Endodermal cell (in vitro differentiated cells): ENCODE measurements around the gene CCDC167. TPM values are rescaled to one million over a fixed set of nuclear protein-coding genes. Genes with fewer than 3 reads are reported as not detected.
A peak's percentile ranks its signal among the peaks of the same experiment; 100 is the strongest.

Source experiments
- DNase-seq: peaks from one replicate; pipeline ENCODE4 v3.0.0-alpha.2; 2017
- H3K27ac ChIP-seq: 2 replicates; pipeline ENCODE4 v1.5.1; 2013; ENCODE audit warnings: mild to moderate bottlenecking, low read depth, low read length, moderate library complexity
- H3K27me3 ChIP-seq: 2 replicates; pipeline ENCODE4 v1.6.1; 2013; ENCODE audit warnings: mild to moderate bottlenecking, low read length, moderate library complexity; ENCODE audit not compliant: insufficient read depth, control insufficient read depth, poor library complexity, severe bottlenecking
- H3K36me3 ChIP-seq: 2 replicates; pipeline ENCODE4 v1.7.0; 2013; ENCODE audit warnings: mild to moderate bottlenecking, low read length, moderate library complexity; ENCODE audit not compliant: control insufficient read depth, insufficient read depth
- H3K4me1 ChIP-seq: one replicate; pipeline ENCODE4 v1.7.0; 2013; ENCODE audit warnings: low read length; ENCODE audit not compliant: control insufficient read depth, insufficient read depth
- H3K4me3 ChIP-seq: 2 replicates; pipeline ENCODE4 v1.5.1; 2013; ENCODE audit warnings: mild to moderate bottlenecking, low read length, moderate library complexity
- H3K9ac ChIP-seq: 2 replicates; pipeline ENCODE4 v1.6.1; 2013; ENCODE audit warnings: mild to moderate bottlenecking, low read length, moderate library complexity; ENCODE audit not compliant: poor library complexity, severe bottlenecking; ENCODE audit errors: extremely low read depth
- H3K9me3 ChIP-seq: 2 replicates; pipeline ENCODE4 v1.6.1; 2013; ENCODE audit warnings: mild to moderate bottlenecking, low read length, moderate library complexity; ENCODE audit not compliant: control insufficient read depth
- H3K27ac Mint-ChIP-seq: 2 replicates; pipeline ENCODE4 v1.8.0; 2020; ENCODE audit warnings: mixed read lengths
- H3K27me3 Mint-ChIP-seq: 2 replicates; pipeline ENCODE4 v1.8.0; 2021; ENCODE audit warnings: mild to moderate bottlenecking, mixed read lengths; ENCODE audit not compliant: insufficient read depth
- H3K36me3 Mint-ChIP-seq: 2 replicates; pipeline ENCODE4 v1.8.0; 2020; ENCODE audit warnings: low read depth, mixed read lengths
- H3K4me1 Mint-ChIP-seq: 2 replicates; pipeline ENCODE4 v1.8.0; 2020; ENCODE audit warnings: mixed read lengths
- H3K4me3 Mint-ChIP-seq: 2 replicates; pipeline ENCODE4 v1.8.0; 2020; ENCODE audit warnings: mild to moderate bottlenecking, moderate library complexity, mixed read lengths
- H3K9me3 Mint-ChIP-seq: 2 replicates; pipeline ENCODE4 v1.8.0; 2020; ENCODE audit warnings: mild to moderate bottlenecking, mixed read lengths
- CTCF ChIP-seq: fragments of 200-600 bp; sonication (generic); conservative IDR thresholded peaks from 2 replicates; pipeline ENCODE4 v1.5.0; 2021; ENCODE audit warnings: antibody characterized with exemption, mild to moderate bottlenecking
- WGBS, 2 experiments: methylation state at CpG; one replicate each; pipeline versions ENCODE4 v1.1.5 to v1.1.7; 2013; ENCODE audit warnings: missing lambda C conversion rate in 2 of 2, mixed read lengths in 1 of 2; ENCODE audit not compliant: insufficient coverage in 1 of 2, insufficient read length in 1 of 2; 5-methylcytosine and 5-hydroxymethylcytosine counted together
- total RNA-seq, 2 donors: library from RNA; stranded (reverse); fragmentation: NEBNext Ultra II Directional in 1 of 2; extraction: Animal tissue kit (Norgen Biotek cat#: 25700) in 1 of 2; gene quantifications; 2 replicates in 1 of 2; 3 replicates in 1 of 2; pipeline ENCODE4 v1.2.1, GENCODE V29; 2021

Gene CCDC167
- total RNA-seq, 2 donors from 2014 or later = 60.4 to 66.1 TPM

- Histone ChIP-seq H3K4me3 (no peak overlapping the region), H3K36me3 (peaks cover 42% of the 10 kb centered on the region), H3K27me3 (no peaks in the 10 kb centered on the region), H3K4me1 (peaks cover 25% of the 10 kb centered on the region), H3K9ac (no peak overlapping the region), H3K9me3 (no peaks in the 10 kb centered on the region), H3K27ac (peak overlapping the region; percentile 8)
- peak; percentile 41 for DNase-seq
- H3K9me3 Mint-ChIP-seq = peaks cover 2% of the 10 kb centered on the region
- H3K4me1 Mint-ChIP-seq = peaks cover 35% of the 10 kb centered on the region
- WGBS, 2 experiments = 93 to 97% methylated on average over 7 to 11 of the region's 11 CpGs
- TF ChIP-seq CTCF = no peak
- H3K4me3 Mint-ChIP-seq = no peak overlapping the region
- peaks cover 43% of the 10 kb centered on the region for H3K36me3 Mint-ChIP-seq
- H3K27me3 Mint-ChIP-seq = no peaks in the 10 kb centered on the region
- H3K27ac Mint-ChIP-seq = no peak overlapping the region
Measured at GRCh38 chr6:37483252-37483901, 16.3 kb downstream of the CCDC167 start.

GRCh38 chr6:37482606-37483251 lies 17.0 kb downstream of the CCDC167 start:
- H3K4me3 ChIP-seq = no peak overlapping the region
- H3K27ac ChIP-seq = peak overlapping the region; percentile 8
- no peak for TF ChIP-seq CTCF
- 89 to 94% methylated on average over 9 to 10 of the region's 10 CpGs for WGBS, 2 experiments
- H3K4me3 Mint-ChIP-seq = no peak overlapping the region
- H3K27ac Mint-ChIP-seq = peak overlapping the region; percentile 58
- H3K9ac ChIP-seq = no peak overlapping the region
- peaks cover 29% of the 10 kb centered on the region for H3K4me1 Mint-ChIP-seq
- H3K36me3 Mint-ChIP-seq = peaks cover 44% of the 10 kb centered on the region
- peak; percentile 32 for DNase-seq
- peaks cover 42% of the 10 kb centered on the region for H3K36me3 ChIP-seq
- peaks cover 25% of the 10 kb centered on the region for H3K4me1 ChIP-seq
- no peaks in the 10 kb centered on the region for H3K9me3 Mint-ChIP-seq
- no peaks in the 10 kb centered on the region for H3K9me3 ChIP-seq
- H3K27me3 ChIP-seq = no peaks in the 10 kb centered on the region
- H3K27me3 Mint-ChIP-seq = no peaks in the 10 kb centered on the region

- no peak overlapping the region for H3K4me3 ChIP-seq
- Mint-ChIP-seq H3K27me3 (no peaks in the 10 kb centered on the region), H3K4me3 (no peak overlapping the region), H3K9me3 (no peaks in the 10 kb centered on the region), H3K4me1 (peaks cover 27% of the 10 kb centered on the region), H3K36me3 (peaks cover 51% of the 10 kb centered on the region), H3K27ac (peak overlapping the region; percentile 58)
- H3K27ac ChIP-seq = peak overlapping the region; percentile 86
- peak; percentile 37 for DNase-seq
- WGBS, 2 experiments = 81 to 86% methylated on average over 6 to 15 of the region's 15 CpGs
- peaks cover 25% of the 10 kb centered on the region for H3K4me1 ChIP-seq
- no peak for TF ChIP-seq CTCF
- no peak overlapping the region for H3K9ac ChIP-seq
- H3K9me3 ChIP-seq = no peaks in the 10 kb centered on the region
- H3K36me3 ChIP-seq = peaks cover 47% of the 10 kb centered on the region
- no peaks in the 10 kb centered on the region for H3K27me3 ChIP-seq
Measured at GRCh38 chr6:37481711-37482605, 17.7 kb downstream of the CCDC167 start.
